Esophagus (tissue), 2 donors: ENCODE measurements around the gene SYTL3. TPM values are rescaled to one million over a fixed set of nuclear protein-coding genes. Genes with fewer than 3 reads are reported as not detected.

Experiments
- H3K27ac ChIP-seq, 2 donors: one replicate each; pipeline ENCODE4 v1.5.1; 2013; ENCODE audit warnings: low read depth in 2 of 2, mild to moderate bottlenecking in 2 of 2, inconsistent platforms in 1 of 2, low read length in 1 of 2, moderate library complexity in 1 of 2
- H3K27me3 ChIP-seq, 2 donors: one replicate each; pipeline ENCODE4 v1.6.1; 2013; ENCODE audit warnings: low read length in 2 of 2, control low read depth in 1 of 2, mild to moderate bottlenecking in 1 of 2; ENCODE audit not compliant: insufficient read depth in 2 of 2, control insufficient read depth in 1 of 2
- H3K36me3 ChIP-seq, 2 donors: one replicate each; pipeline ENCODE4 v1.6.1; 2013; ENCODE audit warnings: low read length in 1 of 2; ENCODE audit not compliant: control insufficient read depth in 2 of 2, insufficient read depth in 2 of 2
- H3K4me1 ChIP-seq, 2 donors: one replicate each; pipeline ENCODE4 v1.6.1; 2013; ENCODE audit warnings: low read length in 1 of 2; ENCODE audit not compliant: control insufficient read depth in 2 of 2, insufficient read depth in 2 of 2
- H3K4me3 ChIP-seq, 2 donors: one replicate each; pipeline ENCODE4 v1.5.1; 2013; ENCODE audit warnings: low read length in 2 of 2, mild to moderate bottlenecking in 2 of 2, low read depth in 1 of 2, moderate library complexity in 1 of 2
- H3K9me3 ChIP-seq, 2 donors: one replicate each; pipeline ENCODE4 v1.6.1; 2013; ENCODE audit warnings: mild to moderate bottlenecking in 2 of 2, low read depth in 1 of 2, low read length in 1 of 2, moderate library complexity in 1 of 2; ENCODE audit not compliant: control insufficient read depth in 2 of 2, insufficient read depth in 1 of 2
- WGBS, 2 donors: extraction: QIAGEN DNeasy Blood & Tissue Kit; methylation state at CpG; one replicate each; pipeline ENCODE4 v1.1.7; 2013; 5-methylcytosine and 5-hydroxymethylcytosine counted together
- polyA plus RNA-seq, 2 donors: library from polyadenylated mRNA; stranded (reverse); fragments of 200-250 nt; gene quantifications; one replicate each; pipeline ENCODE4 v1.2.3, GENCODE V29; 2013
- donor health status: healthy with polysubstance abuse.
- donor health status: Bipolar disorder and iron deficiency.

The SYTL3 gene
- polyA plus RNA-seq, 2 donors, result 2.4 to 2.6 TPM

DNA sequence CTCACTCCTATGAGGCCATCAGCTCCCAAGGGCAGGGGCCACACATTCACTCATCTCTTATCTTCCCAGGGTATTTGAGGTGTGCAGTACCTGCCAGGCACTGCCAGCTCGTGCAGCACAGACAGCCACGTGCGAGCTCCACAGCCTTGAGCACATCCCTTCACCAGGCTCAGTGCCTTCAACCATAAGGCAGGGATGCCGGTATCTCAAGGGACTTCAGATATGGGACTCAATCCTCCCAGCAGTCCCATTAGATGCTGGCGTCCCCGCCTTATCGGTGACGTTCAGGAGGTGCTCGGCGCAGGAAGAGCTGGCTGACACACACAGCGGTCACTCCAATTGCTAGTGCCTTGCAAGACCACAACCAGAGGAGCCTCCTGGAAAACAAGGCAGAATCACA is 122.3 kb downstream of the SYTL3 start:
- Histone ChIP-seq H3K27ac (peak overlapping the region; percentile 60 to 96), H3K36me3 (peaks cover 36 to 75% of the 10 kb centered on the region in 2 donors), H3K27me3 (no peaks in the 10 kb centered on the region), H3K9me3 (no peaks in the 10 kb centered on the region), H3K4me1 (peaks cover 4 to 18% of the 10 kb centered on the region in 2 donors), H3K4me3 (no peak overlapping the region)
- 89 to 90% methylated on average over 11 of the region's 11 CpGs for WGBS, 2 donors

- Histone ChIP-seq H3K36me3 (peaks cover 36 to 72% of the 10 kb centered on the region in 2 donors), H3K27me3 (no peaks in the 10 kb centered on the region), H3K9me3 (no peaks in the 10 kb centered on the region), H3K4me3 (no peak overlapping the region), H3K4me1 (peaks cover 4 to 18% of the 10 kb centered on the region in 2 donors), H3K27ac (peak overlapping the region; percentile 85 to 96)
- WGBS, 2 donors, result 44 to 51% methylated on average over 6 of the region's 6 CpGs
These were observed 123.1 kb downstream of the SYTL3 start for GRCh38 chr6:158772851-158773371.

DNA sequence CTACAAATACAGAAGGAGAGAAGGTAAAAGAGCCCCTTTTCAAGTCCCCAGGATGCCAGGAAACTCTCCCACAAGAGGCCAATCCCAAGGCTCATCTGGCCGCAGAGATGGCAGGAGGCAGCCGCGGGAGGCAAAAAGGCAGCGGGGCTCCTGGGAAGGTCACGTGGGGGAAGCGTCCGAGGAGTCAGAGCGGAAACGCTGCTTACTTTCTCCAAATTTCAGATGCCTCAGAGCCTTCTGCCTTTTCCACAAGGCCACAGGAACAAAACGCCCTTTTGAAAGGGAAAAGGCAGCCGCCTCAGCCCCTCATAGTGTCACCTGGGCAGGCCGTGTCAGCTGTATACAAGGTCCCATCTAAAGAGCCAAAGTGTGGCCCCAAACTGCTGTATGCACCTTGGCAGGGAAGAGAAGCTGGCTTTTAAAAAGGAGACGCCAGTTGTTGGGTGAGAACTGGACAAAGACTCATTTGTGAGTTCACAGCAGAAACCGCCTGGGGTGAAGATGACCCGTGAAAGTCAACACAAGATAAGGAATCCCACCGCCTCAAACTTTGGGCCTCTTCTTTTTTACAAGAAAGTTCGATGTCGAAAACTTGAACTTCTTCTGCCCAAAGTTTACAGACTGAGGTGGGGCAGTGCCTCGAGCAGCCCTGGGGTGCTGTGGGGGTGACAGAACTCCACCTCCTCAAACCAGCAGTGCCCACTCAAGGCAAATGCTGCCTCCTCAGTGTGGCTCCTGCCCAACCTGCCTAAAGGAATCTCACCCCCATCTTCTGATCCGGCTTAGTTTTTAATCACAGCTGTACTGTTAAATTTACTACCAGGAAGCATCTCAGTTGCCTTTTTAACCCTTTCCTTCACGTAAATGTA is 124.0 kb downstream of the SYTL3 start:
- H3K27ac ChIP-seq, result peak overlapping the region; percentile 85 to 96
- H3K27me3 ChIP-seq, result no peaks in the 10 kb centered on the region
- H3K4me1 ChIP-seq, result peaks cover 6 to 18% of the 10 kb centered on the region in 2 donors
- peaks cover 39 to 67% of the 10 kb centered on the region in 2 donors for H3K36me3 ChIP-seq
- H3K4me3 ChIP-seq, result no peak overlapping the region
- WGBS, 2 donors, result 78 to 80% methylated on average over 21 of the region's 21 CpGs
- no peaks in the 10 kb centered on the region for H3K9me3 ChIP-seq

GRCh38 chr6:158774717-158775449 is 125.0 kb downstream of the SYTL3 start:
- Histone ChIP-seq H3K4me1 (peaks cover 6 to 18% of the 10 kb centered on the region in 2 donors), H3K27me3 (no peaks in the 10 kb centered on the region), H3K4me3 (no peak overlapping the region), H3K9me3 (no peaks in the 10 kb centered on the region), H3K27ac (peak overlapping the region in 1 of 2 donors; percentile 0), H3K36me3 (peaks cover 36 to 57% of the 10 kb centered on the region in 2 donors)
- WGBS, 2 donors, result 91% methylated on average over 17 of the region's 17 CpGs

DNA sequence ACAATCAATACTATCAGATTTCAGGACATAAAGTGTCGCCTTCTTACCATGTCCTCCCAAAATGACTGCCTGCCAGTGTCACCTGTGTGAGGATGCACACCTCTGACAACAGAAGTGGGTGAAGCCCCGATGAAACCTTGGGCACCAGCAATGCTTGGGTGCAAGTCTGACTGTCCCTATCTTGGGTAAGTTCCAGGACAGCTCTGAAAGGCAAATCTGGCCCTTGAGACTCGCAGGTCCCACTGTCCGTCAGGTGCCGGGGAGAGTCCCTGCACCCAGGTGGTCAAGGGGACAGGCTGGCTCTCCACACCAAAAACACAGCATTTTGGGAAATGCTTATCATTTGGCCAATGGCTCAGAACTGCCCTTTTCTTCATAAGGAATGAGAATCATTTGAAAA is 126.0 kb downstream of the SYTL3 start:
- Histone ChIP-seq H3K9me3 (no peaks in the 10 kb centered on the region), H3K27ac (no peak overlapping the region), H3K27me3 (no peaks in the 10 kb centered on the region), H3K4me3 (no peak overlapping the region), H3K4me1 (peaks cover 6 to 18% of the 10 kb centered on the region in 2 donors), H3K36me3 (peaks cover 29 to 52% of the 10 kb centered on the region in 2 donors)
- 95 to 97% methylated on average over 5 of the region's 5 CpGs for WGBS, 2 donors

DNA sequence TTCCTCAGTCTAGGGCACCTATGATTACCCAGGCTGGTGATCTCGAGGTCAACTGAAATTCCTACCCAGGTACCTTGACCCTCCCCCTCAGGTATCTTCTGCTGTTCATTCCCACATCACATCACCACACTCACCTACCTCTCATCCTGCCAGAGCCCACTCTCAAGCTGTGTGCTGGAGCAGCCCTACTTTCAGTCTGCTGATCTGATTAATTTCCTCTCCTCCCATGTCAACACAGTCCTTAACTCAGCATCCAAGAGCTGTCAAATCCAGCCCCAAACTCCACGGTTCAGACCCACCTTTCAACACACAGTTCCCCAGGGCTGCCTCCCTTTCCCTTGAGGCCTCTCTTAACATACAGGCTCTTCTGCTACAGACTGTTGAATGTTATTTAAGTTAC is 126.9 kb downstream of the SYTL3 start:
- Histone ChIP-seq H3K27ac (peak overlapping the region in 1 of 2 donors; percentile 17), H3K4me1 (peaks cover 6 to 18% of the 10 kb centered on the region in 2 donors), H3K36me3 (peaks cover 22 to 51% of the 10 kb centered on the region in 2 donors), H3K4me3 (no peak overlapping the region), H3K27me3 (no peaks in the 10 kb centered on the region), H3K9me3 (no peaks in the 10 kb centered on the region)
- 84 to 87% methylated on average over 2 of the region's 2 CpGs for WGBS, 2 donors

GRCh38 chr6:158777510-158777909 is 127.7 kb downstream of the SYTL3 start:
- Histone ChIP-seq H3K4me3 (no peak overlapping the region), H3K4me1 (peaks cover 7 to 18% of the 10 kb centered on the region in 2 donors), H3K9me3 (no peaks in the 10 kb centered on the region), H3K36me3 (peaks cover 24 to 51% of the 10 kb centered on the region in 2 donors), H3K27me3 (no peaks in the 10 kb centered on the region), H3K27ac (no peak overlapping the region)
- whole genome bisulfite sequencing, 2 donors, result 96 to 99% methylated on average over 3 of the region's 3 CpGs

GRCh38 chr6:158778005-158778527 is 128.2 kb downstream of the SYTL3 start:
- no peak overlapping the region for H3K27ac ChIP-seq
- no peaks in the 10 kb centered on the region for H3K9me3 ChIP-seq
- no peak overlapping the region for H3K4me3 ChIP-seq
- H3K4me1 ChIP-seq, result peaks cover 7 to 22% of the 10 kb centered on the region in 2 donors
- 81 to 94% methylated on average over 6 of the region's 6 CpGs for WGBS, 2 donors
- H3K36me3 ChIP-seq, result peaks cover 28 to 57% of the 10 kb centered on the region in 2 donors
- H3K27me3 ChIP-seq, result no peaks in the 10 kb centered on the region

DNA sequence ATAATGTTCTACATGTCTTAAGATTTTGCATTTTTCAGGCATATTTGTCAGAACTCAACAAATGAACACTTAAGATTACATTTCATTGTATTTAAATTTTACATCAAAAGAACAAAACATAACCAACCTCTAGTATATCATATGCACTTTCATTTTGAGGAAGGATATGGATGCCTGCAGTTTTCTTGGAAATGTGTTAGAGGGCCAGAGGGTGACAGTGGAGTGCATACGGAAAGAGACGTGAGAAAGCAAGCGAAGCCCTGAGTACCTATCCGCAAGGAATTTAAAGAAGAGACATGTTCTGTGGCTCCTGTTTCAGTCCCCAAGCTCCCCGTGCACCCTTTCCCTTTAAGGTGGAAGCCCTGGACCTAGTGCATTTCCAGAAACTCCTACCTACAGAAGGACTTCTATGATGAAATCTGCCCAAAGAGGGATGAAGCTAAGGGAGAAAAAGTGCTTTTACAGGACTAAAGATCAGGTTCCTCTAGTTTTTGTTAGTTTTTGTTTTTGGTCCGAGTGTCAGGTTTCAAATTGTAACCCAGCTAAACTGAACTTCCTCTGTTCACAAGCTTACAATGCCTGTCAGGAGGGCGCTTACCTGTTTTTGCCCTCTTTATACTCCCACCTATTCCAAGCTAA is 130.5 kb downstream of the SYTL3 start:
- Histone ChIP-seq H3K36me3 (peaks cover 43 to 63% of the 10 kb centered on the region in 2 donors), H3K27me3 (no peaks in the 10 kb centered on the region), H3K4me1 (peaks cover 7 to 13% of the 10 kb centered on the region in 2 donors)

More for the DNA sequence above, 130.5 kb downstream of the SYTL3 start:
- 84 to 89% methylated on average over 7 of the region's 7 CpGs for WGBS, 2 donors
- no peak overlapping the region for H3K4me3 ChIP-seq
- H3K27ac ChIP-seq, result no peak overlapping the region
- no peaks in the 10 kb centered on the region for H3K9me3 ChIP-seq
